Islet precursor cell (in vitro differentiated cells): ENCODE measurements around the gene NCOA3.

ENCODE experiments used
- DNase-seq: peaks from one replicate; pipeline ENCODE4 v3.0.0-alpha.2; 2018

The NCOA3 gene

DNA sequence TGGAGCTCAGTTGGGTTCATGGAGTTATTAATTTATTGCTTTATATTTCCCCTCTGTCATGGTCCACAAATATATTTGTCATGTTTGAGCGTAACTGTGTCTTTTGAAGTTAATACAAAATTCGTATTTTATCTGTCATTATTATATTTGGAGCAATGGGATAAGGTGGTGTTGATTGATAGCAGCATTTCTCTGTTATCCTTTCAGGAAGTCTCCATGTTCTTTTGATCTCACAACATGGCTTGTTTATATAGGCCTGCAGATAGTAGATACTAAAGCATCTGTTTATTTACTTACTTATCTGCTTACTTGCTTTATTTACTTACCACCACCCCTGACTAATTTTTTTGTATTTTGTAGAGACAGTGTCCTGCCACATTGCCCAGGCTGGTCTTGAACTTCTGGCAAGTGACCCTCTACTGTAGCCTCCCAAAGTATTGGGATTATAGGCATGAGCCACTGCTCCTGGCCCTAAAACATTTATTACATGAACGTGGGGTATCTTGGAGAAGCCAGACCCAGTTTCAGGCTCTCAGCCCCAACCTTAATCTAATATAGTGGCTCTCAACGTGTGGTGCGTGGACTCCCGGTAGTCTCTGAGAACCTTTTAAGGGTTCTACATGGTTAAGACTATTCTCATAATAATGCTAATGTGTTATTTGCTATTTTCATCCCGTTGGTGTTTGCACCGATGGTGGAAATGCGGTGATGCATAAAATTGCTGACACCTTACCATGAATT lies 104.2 kb downstream of the NCOA3 start:
- no peak for DNase-seq

DNA sequence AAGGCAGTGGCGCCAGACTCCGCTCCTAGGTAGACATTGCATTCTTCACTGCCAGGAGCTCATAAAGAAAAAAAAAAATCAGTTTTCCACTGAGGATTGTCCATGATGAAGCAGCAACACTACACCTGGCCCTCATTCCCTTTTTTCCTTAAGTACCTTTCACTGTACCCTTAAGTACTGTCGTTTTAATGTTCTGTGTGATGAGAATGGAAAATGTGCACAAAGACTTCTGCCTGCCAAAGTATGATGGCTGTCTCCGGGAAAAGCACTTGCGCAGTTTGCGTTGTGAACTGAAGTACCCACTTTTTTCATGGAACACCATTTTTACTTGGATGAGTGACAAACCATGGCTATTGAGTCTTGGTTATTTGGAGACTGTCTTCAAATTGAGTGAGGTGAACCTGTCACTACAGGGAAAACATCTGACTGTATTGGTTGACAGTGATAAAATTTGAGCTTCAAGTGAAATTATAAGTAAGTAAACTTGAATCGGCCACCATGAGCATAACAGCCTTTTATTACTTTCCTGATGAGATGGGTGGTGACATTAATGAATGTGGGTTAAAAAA lies 104.8 kb downstream of the NCOA3 start:
- no peak for DNase-seq

DNA sequence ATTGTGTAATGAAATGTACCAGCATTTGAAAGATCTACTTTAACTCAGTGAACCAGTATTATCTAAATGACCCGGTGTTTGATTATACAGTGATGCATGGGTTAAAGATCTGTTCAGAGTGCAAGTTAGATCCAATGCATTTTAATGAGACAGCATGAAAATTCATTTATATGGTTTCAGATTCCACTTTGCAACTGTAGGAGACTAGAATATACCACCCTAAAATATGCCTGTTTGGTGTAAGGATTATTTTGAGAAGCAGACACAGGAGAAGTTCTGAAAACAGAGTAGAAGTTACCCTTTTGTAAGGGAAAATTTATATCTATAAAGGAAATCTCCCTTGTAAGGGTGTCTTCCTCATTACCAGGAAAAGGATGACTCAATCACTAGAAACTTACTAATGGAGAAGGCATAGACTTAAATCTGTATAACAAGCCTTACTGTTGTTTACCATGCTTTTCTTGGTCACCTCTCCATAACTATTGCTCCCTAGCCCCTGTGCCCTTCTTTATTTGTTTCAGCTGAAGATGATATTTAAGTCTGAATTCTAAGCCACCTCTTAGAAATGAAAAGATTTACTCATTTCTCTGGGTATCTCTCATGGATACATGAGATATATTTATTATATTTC lies 105.4 kb downstream of the NCOA3 start:
- no peak for DNase-seq

DNA sequence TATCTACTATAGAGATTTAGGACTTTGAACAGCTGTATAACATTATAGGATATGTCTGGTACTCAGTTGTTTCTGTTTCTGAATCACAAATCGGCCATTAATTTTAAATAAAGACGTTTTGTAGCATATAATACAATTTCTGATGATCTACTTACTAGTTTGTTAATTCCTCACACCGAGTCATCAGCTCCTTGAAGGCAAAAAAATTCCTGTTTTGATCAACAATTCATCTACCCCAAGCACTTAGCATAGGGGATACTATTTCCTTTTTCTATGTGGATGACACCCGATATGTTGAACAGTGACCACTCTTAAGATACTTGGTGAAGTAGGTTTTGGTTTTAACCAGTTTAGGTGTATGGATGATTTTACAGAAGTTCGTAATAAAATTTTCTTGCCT lies 107.3 kb downstream of the NCOA3 start:
- DNase-seq: no peak

DNA sequence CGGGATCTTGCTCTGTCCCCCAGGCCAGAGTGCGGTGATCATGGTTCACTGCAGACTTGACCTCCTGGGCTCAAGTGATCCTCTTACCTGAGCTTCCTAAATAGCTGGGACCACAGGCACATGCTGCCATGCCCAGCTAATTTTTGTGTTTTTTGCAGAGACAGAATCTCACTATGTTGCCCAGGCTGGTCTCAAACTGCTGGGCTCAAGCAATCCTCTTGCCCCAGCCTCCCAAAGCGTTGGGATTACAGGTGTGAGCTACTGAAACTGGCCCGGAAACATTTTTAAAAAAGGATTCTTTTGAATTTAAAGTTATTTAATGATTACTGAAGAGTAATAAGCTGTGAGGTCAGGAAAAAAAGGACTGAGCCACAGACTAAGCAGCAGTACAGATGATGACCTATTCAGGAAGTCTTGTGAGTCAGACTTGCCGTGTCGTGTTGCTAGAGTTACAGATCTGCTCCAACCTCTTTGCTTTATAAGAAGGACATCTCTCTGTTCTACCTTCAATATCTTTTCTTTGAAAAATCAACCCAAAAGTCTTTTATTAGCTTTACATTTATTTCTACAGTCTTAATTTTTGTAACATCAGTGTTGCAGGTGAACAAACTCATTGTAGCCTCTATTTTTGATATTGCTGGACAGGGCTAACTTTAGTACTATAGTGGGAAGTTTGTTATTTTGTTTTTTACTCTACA lies 108.7 kb downstream of the NCOA3 start:
- no peak for DNase-seq

DNA sequence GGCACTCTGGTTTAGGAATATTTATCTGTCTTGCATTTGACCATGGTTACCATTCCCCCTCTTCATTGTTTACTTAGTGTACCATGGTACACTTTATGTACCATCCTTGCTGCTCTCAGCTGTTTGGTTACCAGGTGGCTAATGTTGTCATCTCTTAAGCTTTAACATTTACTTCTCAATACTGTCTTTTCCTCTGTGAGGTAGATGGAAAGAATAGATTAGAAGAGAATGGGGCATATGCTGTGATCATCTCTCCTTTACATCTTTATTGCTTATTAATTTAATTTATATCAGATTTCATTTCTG lies 109.2 kb downstream of the NCOA3 start:
- DNase-seq: no peak

DNA sequence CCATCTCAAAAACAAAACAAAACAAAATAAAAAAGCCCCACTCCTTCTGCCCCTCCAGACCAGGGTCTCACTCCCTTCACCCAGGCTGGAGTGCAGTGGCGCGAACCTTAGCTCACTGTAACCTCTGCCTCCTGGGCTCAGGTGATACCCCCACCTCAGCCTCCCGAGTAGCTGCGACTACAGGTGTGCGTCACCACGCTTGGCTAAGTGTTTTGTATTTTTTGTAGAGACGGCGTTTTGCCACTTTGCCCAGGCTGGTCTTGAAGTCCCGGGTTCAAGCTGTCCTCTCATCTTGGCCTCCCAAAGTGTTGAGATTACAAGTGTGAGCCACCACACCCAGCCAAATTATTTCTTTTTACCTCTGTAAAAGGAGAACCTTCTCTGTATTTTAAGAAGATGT lies 110.1 kb downstream of the NCOA3 start:
- DNase-seq: no peak

DNA sequence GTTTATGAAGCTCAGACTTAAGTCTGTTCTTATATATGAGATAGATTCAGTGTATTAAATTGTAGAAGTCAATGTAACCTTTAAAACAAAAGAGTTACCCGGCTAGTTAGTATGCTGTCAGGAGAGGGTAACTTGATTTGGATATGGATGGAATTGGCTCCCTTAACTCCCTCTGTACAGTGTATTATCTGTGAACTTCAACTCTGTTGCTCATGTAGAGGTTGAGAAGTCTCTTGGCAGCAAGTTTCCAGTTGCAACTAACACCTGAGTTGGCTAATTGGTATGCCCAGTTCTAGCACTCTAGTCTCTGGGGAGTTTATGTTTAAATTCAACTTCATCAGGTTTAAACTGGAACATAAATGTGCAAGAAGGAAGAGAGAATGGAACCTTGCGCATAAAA lies 111.0 kb downstream of the NCOA3 start:
- DNase-seq: no peak

DNA sequence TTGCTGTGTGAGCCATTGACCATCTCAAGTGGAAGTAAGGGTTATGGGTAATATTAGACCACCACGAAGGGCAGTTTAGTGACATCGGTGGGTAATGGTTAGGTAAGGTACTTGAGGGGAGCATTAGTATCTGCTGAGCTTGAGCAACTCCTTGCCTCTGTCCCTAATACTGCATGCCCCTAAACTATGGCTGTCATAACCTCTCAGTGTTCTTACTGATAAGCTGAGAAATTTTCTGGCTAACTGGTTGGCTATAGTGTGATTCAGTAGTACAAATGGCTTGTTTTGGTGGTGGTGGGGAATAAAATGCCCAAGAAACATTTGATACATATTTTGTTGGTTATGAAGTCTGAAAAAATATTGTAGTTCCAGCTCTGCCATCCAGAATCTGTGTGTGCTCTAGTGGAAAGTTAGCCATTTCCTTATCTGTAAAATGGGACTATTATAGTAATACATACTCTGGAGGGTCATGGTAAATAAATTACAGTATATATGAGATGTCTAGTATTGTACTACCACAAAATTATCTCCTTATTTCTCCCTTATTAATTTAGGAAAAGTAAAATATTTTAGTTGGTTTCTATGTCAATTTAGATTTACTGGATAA lies 113.1 kb downstream of the NCOA3 start:
- DNase-seq: no peak

DNA sequence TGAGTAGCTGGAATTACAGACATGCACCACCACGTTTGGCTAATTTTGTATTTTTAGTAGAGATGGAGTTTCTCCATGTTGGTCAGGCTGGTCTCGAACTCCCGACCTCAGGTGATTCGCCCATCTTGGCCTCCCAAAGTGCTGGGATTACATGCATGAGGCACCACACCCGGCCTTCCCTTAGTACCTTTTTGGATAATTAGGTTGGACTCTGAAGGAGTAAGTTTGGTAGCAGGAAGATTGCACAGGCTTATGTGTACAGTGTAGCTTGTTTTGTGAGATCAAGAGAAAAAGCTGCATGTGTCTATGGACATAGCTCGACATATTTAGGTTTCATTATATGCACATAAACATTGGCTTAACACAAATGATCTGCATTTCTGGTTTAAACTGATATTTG lies 116.8 kb downstream of the NCOA3 start:
- DNase-seq: no peak

DNA sequence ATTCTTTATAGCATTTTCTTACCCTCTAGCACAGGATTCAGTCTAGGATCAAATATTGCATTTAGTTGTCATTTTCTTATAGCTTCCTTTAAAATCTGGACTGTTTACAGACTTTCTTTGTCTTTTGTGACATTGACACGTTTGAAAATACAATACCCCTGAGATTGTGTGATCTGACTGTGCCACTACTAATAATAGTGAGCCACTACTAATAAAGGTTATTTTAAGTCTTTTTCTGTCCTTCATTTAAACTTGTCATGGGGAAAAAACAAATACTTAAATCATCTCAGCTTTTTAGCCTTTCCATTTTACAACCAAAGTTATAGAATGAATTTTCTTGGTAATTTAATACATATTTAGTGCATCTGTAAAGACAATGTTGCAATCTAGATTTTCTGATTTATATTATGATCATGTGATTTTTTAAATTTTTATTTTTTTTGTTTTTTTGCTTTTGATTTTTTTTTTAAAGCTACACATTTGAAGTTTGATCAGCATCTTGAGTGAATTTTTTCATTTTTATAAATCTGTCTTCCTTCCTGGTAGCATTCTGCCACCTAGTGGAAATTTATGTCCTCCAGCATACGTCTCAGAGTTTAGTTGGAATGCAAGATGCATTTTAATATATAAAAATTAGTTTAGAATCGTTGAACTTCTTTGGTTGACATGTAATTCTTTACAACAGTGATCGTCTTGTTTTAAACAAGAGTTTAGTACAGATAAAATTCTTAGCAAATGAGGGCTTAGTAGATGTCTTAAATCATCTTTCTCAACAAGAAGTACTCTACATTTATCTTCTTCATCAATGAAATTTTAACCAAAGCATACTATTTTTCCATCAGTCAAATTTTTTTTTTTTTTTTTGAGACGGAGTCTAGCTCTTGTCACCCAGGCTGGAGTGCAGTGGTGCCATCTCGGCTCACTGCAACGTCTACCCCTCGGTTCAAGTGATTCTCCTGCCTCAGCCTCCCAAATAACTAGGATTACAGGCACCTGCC lies 119.4 kb downstream of the NCOA3 start:
- no peak for DNase-seq

DNA sequence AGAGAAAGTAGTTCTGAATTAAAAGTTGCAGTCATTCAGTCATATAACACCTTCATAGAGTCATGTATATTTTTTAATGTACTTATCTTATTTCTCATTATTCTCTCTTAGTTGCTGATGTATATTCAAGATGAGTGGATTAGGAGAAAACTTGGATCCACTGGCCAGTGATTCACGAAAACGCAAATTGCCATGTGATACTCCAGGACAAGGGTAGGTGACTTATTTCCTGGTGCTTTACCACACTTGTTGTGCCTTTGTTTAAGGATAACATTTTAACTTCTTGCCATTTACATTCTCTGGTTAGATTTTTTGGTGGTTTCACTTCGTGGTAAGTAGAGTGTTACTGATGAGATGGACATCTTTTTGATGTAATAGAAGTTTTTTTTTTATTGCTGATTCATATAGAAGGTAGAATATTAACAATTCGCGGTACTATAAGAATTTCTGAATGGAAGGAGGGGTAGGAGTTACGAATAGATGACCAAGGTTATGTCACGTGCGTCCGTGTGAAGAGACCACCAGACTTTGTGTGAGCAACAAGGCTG lies 120.5 kb downstream of the NCOA3 start:
- no peak for DNase-seq

DNA sequence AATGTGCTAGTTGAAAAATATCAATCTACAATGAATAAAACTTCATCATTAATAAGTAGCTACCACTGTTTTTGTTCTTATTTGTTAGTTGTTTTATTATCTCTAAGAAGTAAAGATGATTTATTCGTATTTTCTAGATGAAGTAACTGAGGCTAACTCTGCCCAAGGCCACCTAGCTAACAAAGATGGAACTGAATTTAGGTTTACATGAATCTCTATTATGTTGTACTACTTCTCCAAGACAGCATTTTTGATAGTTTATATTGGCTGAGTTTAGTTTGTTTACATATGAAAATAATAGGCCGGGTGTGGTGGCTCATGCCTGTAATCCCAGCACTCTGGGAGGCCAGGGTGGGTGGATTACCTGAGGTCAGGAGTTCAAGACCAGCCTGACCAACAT lies 121.5 kb downstream of the NCOA3 start:
- no peak for DNase-seq

DNA sequence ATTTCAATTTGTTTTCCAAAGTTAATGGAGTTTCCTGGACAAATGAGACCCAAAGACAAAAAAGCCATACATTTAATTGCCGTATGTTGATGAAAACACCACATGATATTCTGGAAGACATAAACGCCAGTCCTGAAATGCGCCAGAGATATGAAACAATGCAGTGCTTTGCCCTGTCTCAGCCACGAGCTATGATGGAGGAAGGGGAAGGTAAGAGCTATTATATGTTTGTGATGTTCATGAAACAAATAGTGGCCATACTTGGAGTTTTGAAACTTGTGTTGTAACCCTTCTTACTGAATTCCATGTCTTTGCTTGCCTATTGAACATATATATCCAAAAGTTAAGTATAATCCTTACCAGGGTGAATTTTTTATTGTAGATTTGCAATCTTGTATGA lies 125.9 kb downstream of the NCOA3 start:
- no peak for DNase-seq

DNA sequence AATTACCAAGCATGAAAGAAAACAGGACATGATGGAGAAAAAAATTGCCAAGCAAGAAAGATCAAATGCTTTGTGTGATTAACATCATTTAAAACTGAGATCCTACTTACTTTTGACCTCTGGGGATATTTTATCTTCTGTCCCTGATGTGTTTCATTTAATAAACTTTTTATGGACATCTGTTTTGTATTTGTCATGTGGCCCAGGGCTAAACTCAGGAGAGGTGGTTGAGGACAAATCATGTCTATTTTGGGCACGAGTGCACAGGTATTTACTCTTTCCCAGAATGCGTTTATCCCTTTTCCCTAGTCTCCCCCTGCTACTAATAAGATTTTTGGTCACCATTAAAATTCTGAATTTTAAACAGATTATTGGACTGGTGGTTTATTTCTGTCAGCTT lies 128.2 kb downstream of the NCOA3 start:
- DNase-seq: no peak

DNA sequence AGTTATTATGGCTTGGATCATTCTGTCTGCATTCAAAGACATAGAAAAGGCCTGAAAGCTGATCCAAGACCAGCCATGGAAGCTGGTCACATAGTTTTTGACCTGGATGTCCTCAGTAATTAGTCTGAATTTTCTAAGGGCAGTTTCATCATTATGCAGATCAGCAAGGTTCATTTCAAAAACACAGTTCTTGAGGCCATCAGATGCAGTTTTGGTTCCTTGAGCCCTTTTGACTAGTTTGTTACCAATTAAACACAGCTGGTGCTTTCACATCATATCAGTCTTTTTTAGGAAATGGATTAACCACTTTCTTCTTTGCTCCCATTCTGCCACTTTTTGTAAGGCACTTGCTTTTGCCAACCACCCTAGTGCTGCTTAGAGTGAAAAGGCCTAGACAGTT lies 129.4 kb downstream of the NCOA3 start:
- DNase-seq: no peak

DNA sequence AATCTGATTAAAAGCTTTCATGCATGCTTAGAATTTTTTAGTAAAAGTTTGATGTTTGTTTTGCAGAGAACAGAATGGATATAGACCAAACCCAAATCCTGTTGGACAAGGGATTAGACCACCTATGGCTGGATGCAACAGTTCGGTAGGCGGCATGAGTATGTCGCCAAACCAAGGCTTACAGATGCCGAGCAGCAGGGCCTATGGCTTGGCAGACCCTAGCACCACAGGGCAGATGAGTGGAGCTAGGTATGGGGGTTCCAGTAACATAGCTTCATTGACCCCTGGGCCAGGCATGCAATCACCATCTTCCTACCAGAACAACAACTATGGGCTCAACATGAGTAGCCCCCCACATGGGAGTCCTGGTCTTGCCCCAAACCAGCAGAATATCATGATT lies 133.6 kb downstream of the NCOA3 start:
- DNase-seq: no peak

DNA sequence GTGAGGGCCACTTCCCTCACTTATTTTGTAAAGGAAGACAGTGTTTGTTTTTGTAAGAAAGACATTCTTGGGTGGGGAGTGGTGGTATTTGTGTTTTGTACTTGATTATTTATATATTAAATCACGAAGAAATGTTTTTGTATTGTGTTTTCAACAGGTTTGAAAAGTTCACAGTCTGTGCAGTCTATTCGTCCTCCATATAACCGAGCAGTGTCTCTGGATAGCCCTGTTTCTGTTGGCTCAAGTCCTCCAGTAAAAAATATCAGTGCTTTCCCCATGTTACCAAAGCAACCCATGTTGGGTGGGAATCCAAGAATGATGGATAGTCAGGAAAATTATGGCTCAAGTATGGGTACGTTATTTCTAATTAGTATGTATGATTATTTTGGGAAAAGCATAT lies 137.2 kb downstream of the NCOA3 start:
- DNase-seq: no peak

DNA sequence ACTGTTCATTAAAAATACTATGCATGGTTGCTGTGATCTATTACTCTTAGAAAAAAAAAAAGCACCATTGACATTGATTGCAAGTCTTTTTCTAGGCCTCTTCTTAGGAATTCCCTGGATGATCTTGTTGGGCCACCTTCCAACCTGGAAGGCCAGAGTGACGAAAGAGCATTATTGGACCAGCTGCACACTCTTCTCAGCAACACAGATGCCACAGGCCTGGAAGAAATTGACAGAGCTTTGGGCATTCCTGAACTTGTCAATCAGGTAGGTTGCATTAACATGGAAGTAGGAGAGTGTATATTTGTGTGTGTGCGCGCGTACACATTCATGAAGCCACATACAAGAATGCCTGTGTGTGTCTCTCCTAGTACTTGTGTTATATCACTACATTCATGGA lies 140.4 kb downstream of the NCOA3 start:
- no peak for DNase-seq

DNA sequence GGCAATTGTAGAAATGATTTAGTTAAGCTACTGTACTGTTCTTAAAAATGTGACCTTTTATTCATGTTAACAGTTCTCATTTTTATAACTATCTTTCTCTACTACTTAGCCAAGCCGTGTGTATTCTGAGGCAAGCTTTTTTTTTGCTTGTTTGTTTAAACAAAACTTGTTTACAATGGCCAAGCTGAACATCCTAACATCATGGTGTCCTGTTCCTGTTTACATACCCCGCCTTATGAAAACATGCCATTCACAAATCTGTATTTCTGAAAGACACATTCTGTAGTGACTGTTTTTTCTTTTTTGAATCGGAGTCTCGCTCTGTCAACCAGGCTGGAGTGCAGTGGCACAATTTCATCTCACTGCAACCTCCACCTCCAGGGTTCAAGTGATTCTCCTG lies 140.9 kb downstream of the NCOA3 start:
- DNase-seq: no peak

DNA sequence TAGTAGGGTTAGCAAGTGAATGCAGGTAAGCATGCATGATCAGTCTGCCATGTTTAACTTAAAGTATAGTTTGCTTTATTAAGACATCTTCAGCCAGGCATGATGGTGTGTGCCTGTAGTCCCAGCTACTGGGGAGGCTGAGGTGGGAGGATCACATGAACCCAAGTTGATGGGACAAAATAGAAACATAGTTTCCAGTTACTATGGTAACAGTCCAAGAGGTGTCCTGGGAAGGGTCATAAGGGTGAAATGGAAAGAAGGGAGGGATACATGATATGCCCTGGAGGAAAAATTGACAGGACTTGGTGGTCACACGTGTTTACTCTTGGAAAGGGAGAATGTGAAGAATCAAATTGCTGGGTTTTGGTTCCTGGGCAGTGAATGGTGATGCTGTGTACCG lies 143.9 kb downstream of the NCOA3 start:
- no peak for DNase-seq

DNA sequence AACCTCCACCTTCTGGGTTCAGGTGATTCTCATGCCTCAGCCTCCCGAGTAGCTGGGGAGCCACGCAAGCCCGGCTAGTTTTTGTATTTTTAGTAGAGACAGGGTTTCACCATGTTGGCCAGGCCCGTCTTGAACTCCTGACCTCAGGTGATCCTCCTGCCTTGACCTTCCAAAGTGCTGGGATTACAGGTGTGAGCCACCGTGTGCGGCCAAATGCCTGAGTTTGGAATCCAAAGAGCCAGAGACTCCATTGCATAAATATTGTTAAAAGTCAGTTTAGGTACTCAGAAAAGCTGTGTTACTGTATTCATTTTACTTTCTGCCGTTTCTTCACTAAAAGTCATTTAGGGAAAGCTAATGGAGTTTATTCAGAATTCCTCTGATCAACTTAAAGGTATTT lies 146.3 kb downstream of the NCOA3 start:
- no peak for DNase-seq
